ENCODE measurements around the gene TFCP2L1.
A peak's percentile ranks its signal among the peaks of the same experiment; 100 is the strongest.
"Not testable (repeated sequence)": the region's sequence is repeated elsewhere in the genome, so short reads cannot be mapped to it uniquely, and the experiment has no call there.

The TFCP2L1 gene, protein sequence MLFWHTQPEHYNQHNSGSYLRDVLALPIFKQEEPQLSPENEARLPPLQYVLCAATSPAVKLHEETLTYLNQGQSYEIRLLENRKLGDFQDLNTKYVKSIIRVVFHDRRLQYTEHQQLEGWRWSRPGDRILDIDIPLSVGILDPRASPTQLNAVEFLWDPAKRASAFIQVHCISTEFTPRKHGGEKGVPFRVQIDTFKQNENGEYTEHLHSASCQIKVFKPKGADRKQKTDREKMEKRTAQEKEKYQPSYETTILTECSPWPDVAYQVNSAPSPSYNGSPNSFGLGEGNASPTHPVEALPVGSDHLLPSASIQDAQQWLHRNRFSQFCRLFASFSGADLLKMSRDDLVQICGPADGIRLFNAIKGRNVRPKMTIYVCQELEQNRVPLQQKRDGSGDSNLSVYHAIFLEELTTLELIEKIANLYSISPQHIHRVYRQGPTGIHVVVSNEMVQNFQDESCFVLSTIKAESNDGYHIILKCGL

DNA sequence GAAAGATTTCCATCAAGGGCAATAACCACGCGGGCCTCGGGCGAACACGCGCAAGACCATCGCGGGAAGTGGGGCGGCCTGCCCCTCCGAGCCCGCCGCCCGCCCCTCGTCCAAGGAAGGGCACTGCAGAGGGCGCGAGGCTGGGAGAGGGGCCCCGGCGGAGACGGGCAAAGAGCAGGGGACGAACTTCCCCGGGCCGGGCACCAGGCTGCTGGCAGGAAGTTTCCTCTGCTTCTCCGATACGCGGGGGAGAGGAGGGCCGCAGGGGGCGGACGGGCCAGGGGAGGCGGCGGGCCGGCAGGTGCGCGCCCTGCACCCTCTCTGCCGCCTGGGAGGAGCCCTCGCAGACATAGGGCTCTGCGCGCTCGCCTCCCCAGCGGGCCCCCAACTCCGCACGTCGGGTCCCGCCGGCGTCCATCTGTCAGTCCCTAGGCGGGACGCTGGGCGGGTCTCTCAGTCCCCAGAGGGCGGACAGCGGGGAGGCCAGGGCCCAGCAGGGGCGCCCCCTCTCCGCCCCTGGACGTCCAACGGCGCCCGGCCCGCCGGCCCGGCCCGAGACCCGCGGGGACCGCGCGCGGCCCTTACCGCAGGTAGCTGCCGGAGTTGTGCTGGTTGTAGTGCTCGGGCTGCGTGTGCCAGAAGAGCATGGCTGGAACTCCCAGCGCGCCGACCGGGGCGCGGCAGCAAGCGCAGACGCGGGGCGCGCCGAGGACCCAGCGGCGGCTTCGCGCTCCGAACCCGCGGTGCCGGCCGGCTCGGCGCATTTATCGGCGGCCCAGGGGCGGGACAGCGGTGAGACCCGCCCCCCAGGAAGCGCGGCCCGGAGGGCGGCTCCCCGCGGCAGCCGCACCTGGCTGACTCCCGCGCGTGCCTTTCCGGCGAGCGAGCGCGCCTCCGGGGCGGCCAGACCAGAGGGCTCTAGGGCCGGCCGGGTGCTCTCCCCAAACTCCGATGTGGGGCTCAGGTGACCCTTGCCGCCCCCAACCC is at the start of gene TFCP2L1:
Gene TFCP2L1, minus strand, starts transcription at position 740 of the 987 bp plus-strand sequence. Its CDS starts 93 bp downstream, at position 647.
- DNase-seq (ENCODE audit: low spot score): peak; percentile 72

DNA sequence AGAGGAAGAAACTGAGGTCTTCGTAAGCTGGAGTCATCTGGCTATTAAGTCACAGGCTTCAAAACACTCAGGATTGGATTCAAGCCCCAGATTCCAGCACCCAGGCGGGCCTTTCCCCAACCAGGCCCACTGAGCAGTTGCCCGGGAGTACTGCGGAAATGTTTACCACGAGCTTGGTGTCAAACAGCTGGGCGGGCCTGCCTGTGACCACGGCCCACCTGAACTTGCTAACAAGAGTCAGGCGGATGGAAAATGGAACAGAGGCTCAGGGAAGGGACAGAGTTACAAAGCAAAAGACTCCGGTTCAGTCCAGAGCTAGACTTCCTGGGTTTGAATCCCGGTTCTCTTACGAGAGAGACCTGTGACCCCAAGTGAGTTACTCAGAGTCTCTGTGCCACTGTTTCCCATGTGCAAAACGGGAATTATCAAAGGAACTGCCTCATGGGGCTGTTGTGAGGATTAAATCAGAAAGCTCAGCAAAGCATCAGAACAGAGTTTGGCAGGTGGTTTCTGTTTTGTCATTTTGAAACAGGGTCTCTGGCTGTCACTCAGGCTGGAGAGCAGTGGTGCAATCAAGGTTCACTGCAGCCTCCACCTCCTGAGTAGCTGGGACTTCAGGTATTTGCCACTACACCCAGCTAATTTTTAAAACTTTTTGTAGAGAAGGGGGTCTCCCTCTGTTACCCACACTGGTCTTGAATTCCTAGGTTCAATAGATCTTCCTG is 49.0 kb upstream of the TFCP2L1 start:
- no peak for DNase-seq (ENCODE audit: low spot score)

DNA sequence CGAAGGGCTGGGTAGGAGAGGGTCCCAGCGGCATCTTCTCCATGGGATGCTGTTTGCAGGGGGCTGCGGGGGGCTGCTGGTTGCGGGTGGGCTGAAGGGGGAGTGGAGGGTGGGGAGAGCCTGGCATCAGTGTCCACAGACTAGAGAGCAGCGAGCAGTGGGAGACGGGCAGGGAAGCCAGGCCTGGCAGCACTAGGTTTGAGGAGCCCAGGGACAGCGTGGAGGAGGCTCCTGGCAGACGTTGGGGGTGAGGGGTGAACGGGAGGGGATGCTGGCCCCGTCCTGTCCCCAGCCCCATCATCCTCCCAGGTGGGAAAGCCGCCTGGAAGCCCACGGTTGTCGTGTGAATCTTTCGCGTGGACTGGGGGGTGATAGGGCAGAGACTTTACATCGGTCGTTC is 48.2 kb upstream of the TFCP2L1 start:
- no peak for DNase-seq (ENCODE audit: low spot score)

DNA sequence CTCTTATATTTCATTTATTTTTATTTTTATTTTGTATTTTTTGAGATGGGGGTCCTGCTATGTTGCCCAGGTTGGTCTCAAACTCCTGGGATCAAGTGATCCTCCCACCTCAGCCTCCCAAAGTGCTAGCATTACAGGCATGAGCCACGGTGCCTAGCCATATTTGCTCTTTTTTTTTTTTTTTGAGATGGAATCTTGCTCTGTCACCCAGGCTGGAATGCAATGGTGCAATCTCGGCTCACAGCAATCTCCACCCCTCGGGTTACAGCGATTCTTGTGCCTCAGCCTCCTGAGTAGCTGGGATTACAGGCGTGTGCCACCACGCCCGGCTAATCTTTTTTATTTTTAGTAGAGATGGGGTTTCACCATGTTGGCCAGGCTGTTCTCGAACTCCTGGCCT is 46.3 kb upstream of the TFCP2L1 start:
- not testable (repeated sequence) for DNase-seq (ENCODE audit: low spot score)

DNA sequence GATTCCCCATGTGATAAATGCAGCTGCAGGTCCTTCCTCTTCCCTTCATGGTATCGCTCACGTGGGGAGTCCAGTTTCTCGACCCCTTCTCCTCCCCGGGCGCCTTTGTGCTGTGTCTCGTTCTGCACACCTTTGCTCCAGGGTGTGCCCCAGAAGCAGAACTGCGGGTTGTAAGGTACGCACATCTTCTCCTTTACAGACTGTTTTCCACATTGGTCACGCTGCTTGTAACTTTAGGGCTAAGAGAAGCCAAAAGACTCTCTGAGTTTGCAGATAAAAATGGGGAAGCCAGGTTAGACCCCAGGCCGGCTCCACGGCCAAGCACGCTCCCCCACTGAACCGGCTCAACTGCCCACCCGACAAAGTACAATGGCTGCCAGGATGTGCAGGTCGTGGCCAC is 45.9 kb upstream of the TFCP2L1 start:
- DNase-seq (ENCODE audit: low spot score): no peak

DNA sequence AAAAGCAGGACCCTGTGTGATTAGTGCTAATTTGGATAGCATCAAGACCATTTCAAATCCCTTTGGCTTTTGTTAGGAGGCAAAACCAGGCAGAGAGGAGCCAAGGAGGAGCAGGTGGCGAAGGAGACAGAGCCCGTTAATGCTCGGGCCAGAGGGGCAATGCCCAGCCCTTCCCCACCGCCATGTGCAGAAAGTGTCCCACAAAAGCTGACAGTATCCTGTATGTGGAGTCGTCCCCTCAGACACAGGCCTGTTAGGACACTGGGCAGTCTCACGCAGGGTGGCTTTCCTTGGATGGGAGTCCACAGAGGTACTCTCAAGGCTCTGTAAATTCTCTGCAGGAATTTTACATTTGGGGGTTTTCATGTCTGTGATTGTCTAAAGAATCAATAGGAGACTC is 44.8 kb upstream of the TFCP2L1 start:
- DNase-seq (ENCODE audit: low spot score): no peak

DNA sequence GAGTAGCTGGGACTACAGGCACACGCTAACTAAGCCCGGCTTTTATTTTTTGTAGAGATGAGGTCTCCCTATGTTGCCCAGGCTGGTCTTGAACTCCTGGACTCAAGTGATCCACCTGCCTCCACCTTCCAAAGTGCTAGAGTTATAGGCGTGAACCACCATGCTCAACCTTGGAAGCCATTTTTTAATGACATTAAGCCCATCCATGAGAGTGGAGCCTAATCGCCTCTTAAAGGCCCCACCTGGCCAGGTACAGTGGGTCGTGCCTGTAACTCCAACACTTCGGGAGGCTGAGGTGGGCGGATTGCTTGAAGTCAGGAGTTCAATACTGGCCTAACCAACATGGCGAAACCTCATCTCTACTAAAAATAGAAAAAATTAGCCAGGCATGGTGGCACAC is 41.6 kb upstream of the TFCP2L1 start:
- DNase-seq (ENCODE audit: low spot score): no peak

DNA sequence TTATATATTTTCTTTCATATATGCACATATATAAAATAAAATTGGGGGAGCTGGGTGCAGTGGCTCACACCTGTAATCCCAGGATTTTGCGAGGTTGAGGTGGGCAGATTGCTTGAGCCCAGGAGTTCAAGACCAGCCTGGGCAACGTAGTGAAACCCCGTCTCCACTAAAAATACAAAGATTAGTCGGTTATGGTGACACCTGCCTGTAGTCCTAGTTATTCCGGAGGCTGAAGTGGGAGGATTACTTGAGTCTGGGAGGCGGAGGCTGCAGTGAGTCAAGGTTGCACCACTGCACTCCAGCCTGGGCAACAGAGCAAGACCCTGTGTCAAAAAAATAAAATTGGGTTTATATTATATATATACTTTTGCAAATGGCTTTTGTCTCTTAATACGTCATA is 39.6 kb upstream of the TFCP2L1 start:
- no peak for DNase-seq (ENCODE audit: low spot score)

DNA sequence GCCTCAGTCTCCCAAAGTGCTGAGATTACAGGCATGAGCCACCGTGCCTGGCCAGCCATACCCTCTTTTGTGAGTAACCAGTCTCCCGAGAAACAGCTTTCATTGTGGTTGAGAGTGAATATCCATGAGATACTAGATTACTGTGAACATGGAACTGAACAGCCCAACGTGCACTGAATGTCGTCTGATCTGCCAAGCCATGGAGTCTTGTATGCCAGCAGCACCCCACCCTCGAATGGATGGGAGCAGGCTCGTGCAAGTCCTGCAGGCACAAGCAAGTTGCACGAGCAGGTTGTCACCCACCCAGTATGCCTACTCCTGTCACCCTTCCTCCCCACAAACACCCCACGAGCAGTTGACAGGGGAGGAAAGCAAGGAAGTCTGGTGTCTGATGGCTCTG is 36.5 kb upstream of the TFCP2L1 start:
- no peak for DNase-seq (ENCODE audit: low spot score)

DNA sequence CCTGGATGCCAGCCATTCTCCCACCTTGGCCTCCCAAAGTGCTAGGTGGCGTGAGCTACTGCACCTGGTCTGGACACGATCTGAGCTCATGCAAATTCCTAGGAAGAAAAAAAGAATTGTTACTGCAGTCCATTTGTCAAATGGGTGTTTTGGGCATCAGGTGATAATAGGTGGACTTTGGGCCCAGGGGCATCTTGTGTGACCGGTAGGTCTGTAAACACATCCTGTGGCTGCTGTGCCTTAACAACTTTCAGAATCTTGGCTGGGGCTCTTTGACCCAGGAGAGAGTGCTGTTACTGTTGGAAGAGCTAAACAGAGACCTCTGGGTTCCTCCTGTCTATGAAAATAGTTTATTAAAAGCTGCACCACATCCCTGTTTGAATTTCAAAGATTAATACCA is 34.9 kb upstream of the TFCP2L1 start:
- no peak for DNase-seq (ENCODE audit: low spot score)

DNA sequence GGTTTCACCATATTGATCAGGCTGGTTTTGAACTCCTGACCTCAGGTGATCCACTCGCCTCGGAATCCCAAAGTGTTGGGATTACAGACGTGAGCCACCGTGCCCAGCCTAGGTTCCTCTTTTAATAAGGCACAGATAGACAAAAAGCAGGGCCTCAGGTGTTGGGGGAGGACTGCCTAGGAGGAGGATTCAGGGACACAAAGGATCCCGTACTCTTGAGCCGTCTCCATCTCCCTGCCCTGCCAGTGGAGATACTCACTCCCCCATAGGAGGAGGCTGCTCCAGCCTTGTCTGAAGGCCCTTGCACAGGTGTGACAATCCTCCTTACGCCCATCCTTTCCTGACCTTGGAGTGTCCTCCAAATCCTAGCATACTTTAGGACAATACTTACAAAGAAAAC is 32.0 kb upstream of the TFCP2L1 start:
- DNase-seq (ENCODE audit: low spot score): no peak

DNA sequence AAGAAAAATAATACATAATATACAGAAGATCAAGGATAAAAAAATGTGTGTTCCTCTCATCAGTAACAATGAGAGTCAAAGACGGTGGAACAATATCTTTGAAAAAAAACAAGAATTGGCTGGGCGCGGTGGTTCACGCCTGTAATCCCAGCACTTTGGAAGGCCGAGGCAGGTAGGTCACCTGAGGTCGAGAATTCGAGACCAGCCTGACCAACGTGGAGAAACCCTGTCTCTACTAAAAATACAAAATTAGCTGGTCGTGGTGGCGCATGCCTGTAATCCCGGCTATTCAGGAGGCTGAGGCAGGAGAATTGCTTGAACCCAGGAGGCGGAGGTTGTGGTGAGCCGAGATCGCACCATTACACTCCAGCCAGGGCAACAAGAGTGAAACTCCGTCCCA is 28.7 kb upstream of the TFCP2L1 start:
- DNase-seq (ENCODE audit: low spot score): not testable (repeated sequence)

DNA sequence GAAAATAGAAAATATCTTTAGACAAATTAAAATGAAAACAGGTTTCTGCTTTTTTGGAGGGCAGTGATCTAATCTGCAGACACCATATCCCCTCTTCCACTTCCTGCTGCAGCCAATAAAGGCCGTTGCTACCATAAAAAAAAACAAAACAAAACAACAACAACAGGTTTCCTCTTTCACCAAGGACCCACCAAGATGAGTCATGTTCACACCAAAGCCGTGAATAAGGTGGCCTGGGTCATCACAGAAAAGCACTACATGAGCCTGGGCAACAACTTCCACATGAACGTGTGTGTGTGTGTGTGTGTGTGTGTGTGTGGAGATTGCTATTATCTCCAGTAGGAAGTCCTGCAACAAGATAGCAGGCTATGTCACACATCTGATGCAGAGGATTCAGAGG is 24.8 kb upstream of the TFCP2L1 start:
- DNase-seq (ENCODE audit: low spot score): no peak

DNA sequence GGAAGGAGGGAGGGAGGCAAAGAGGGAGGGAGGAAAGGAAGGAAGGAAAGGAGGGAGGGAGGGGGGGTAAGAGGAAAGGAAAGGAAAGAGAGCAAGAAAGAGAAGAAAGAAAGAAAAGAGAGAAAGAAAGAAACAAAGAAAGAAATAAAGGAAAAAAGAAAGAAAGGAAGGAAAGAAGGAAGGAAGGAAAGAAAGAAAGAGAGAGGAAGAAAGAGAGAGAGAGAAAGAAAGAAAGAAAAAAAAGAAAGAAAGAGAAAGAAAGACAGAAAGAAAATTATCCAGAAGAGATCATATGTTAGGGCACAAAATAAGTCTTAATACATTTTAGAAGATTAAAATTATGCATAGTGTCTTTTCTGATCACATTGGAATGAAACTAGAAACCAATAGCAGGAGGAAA is 24.3 kb upstream of the TFCP2L1 start:
- no peak for DNase-seq (ENCODE audit: low spot score)

DNA sequence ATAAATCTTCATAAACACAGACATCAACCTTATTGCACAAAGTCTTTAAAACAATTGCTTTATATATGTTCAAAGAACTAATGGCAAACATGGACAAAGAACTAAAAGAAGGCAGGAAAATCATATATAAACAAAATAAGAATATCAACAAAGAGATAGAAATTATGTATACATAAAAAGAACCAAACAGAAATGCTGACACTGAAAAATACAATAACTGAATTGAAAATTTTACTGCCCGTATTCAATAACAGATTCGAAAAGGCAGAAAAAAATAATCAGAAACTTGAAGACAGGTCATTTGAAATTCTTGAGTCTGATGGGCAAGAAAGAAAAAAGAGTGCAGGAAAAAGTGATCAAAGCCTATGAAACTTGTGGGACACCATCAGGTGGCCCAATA is 22.0 kb upstream of the TFCP2L1 start:
- no peak for DNase-seq (ENCODE audit: low spot score)

DNA sequence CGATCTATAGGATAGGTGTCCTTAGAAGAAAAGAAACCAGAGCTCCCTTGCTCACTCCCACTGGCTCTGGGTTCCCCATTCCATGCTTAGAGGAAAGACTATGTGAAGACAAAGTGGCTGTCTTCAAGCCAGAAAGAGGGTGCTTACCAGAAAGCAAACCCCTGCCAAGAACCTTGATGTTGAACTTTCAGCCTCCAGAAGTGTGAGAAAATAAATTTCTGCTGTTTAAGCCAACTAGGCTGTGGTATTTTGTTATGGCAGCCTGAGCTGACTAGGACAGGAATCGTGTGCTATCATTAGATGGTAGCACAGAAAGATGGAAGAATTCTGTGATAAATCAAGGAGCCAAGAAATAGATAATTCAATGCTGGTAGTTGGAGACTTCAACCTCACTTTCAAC is 19.9 kb upstream of the TFCP2L1 start:
- no peak for DNase-seq (ENCODE audit: low spot score)

DNA sequence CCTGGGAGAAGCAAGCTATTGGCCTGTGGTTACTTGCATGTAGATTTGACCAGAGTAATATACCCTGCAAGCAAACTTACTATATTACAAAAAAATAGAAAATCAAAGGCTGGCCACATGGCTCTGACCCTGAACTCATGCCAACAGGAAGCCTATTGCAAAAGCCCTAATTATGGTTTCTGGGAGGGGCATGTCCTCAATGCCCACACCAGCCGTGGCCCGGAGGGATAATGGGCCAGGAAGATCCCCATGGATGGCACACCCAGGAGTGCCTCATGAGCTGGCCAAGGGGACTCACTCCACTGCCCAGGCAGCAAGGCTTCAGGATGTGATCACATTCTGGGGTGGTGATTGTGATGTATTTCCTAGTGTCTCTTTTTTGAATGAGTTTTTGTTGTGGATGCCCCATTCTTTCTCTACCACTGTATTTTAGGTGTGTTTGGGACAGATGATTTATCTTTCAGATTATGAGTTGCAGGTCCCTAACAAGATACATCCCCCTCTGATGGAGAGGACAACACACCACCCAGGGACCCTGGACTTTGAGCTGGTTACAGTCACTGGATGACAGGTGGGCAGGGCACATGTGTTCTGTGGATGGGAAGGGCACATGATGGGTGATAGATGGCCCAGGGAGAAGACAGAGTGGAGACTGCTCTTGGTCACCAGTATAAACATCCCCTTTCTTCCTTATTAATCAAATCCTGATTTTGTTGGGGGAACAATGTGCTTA is 18.7 kb upstream of the TFCP2L1 start:
- no peak for DNase-seq (ENCODE audit: low spot score)

DNA sequence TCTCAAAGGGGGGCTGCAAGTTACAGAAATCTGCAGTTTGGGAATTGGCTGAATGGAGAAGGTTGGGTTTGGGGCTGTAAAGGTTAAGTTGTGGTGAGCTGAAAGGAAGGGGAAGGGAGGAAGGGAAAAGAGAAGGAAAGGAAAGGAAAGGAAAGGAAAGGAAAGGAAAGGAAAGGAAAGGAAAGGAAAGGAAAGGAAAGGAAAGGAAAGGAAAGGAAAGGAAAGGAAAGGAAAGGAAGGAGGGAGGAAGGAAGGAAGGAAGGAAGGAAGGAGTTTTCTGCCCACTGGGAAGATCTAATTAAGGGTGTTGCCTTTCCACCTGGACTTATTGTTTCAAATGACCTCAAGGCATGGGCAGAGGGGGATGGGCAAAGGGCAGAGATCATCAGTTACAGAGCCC is 16.2 kb upstream of the TFCP2L1 start:
- DNase-seq (ENCODE audit: low spot score): not testable (repeated sequence)

DNA sequence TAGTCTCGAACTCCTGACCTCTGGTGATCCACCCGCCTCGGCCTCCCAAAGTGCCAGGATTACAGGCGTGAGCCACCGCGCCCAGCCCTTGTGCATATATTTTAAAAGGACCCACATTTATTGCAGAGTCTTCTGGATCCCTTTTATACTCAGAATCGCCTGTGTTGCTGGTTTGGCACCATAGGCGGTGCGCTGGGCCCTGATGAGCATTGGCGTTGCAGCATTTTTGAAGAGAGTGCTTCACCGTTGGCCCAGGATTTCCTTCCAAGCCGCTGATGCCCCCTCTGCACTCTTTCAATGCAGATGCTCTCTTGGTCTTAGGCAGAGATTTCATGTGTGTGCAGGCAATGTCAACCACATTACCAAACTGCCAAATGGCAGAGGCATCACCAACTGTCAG is 13.5 kb upstream of the TFCP2L1 start:
- DNase-seq (ENCODE audit: low spot score): no peak

DNA sequence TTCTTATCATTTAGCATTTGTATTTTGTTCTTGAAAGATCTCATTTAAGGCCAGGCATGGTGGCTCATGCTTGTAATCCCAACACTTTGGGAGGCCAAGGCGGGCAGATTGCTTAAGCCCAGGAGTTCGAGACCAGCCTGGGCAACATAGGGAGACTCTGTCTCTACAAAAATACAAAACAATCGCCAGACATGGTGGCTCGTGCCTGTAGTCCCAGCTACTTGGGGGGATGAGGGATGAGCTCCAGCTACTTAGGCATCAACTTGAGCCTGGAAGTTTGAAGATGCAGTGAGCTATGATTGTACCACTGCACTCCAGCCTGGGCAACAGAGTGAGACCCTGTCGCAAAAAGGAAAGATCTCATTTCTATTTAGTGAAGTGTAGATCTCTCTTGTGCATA is 12.9 kb upstream of the TFCP2L1 start:
- DNase-seq (ENCODE audit: low spot score): not testable (repeated sequence)

DNA sequence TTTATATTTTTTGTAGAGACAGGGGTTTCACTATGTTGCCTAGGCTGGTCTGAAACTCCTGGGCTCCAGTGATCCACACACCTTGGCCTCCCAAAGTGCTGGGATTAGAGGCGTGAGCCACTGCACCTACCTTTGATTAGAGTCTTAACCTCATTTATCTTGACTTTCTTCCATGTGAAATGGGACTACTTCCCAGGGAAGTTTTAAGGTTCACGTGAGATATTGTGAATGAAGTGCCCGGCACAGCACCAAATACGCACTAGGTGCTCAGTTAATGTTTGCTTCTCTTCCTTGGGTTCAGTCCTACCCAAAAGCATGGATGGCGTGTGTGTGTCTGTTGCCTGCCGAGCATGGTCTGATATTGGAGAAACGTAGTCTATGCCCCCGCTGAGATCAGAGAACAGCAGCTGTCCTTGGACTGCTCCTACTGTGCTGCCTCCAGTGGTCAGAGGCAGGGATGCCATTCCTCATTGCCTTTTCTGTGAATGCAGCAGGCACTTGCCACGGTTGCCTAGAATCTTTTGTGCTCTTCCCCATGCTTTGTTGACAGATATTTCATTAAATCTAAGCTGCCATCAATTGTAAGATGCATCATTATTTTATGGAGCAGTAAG is 12.3 kb upstream of the TFCP2L1 start:
- peak; percentile 22 for DNase-seq (ENCODE audit: low spot score)
